ENCODE results near the gene LRRC8B.

GRCh38 chr1:89620664-89621063, 96.0 kb downstream of the LRRC8B start:
- no peak for TF ChIP-seq POLR2AphosphoS5 (IDR thresholded peaks at IDR 0.05)
- no peak for TF ChIP-seq CTCF (IDR thresholded peaks at IDR 0.05)
